GM12891 (cell line): Measurements from ENCODE around the gene DHRS11.

ENCODE experiments used
- PAX5 ChIP-seq: IDR thresholded peaks from 2 replicates; pipeline ENCODE4 v1.6.1; 2011; ENCODE audit warnings: low read length, moderate library complexity, mild to moderate bottlenecking; ENCODE audit not compliant: insufficient read depth, severe bottlenecking
- POLR2A ChIP-seq: IDR thresholded peaks from 2 replicates; pipeline ENCODE4 v1.6.1; 2011; ENCODE audit warnings: low read depth, low read length, control low read depth
- POLR2AphosphoS5 ChIP-seq: IDR thresholded peaks from 2 replicates; pipeline ENCODE4 v1.6.1; 2011; ENCODE audit warnings: low read depth, low read length, control low read depth
- POU2F2 ChIP-seq: IDR thresholded peaks from 2 replicates; pipeline ENCODE4 v1.6.1; 2011; ENCODE audit warnings: low read depth, mild to moderate bottlenecking, control low read depth, low read length, moderate library complexity
- SPI1 ChIP-seq: IDR thresholded peaks from 2 replicates; pipeline ENCODE4 v1.6.1; 2011; ENCODE audit warnings: low read depth, low read length, control low read depth
- TAF1 ChIP-seq: IDR thresholded peaks from 2 replicates; pipeline ENCODE4 v1.6.1; 2011; ENCODE audit warnings: low read depth, low read length, control low read depth

- TF ChIP-seq POLR2AphosphoS5 (no peak), TAF1 (no peak), POLR2A (no peak), SPI1 (no peak), PAX5 (no peak), POU2F2 (no peak)
Measured at GRCh38 chr17:36643086-36643685, 51.5 kb downstream of the DHRS11 start.
